Skin of body (tissue), 2 donors: ENCODE measurements around the gene TMEM219. TPM values are rescaled to one million over a fixed set of nuclear protein-coding genes. Genes with fewer than 3 reads are reported as not detected.
"Not testable (repeated sequence)": the region's sequence is repeated elsewhere in the genome, so short reads cannot be mapped to it uniquely, and the experiment has no call there.

Experiments
- DNase-seq: peaks from one replicate; lab custom pipeline; 2025; lab: John Stamatoyannopoulos, UW
- total RNA-seq: library from RNA; depleted of rRNA; stranded (reverse); fragments of >200 nt; gene quantifications from one replicate; pipeline ENCODE4 v1.2.3, GENCODE V29; 2014

The TMEM219 gene
- 30.3 TPM for total RNA-seq

GRCh38 chr16:29961479-29962343, at the start of gene TMEM219:
TMEM219 (plus strand) TSS chr16:29962079; CDS start chr16:29963144, 1,065 bp downstream.
- peak; percentile 64 for DNase-seq

- no peak for DNase-seq
Measured at GRCh38 chr16:29912087-29912486, 49.8 kb upstream of the TMEM219 start.

GRCh38 chr16:29913514-29913913, 48.4 kb upstream of the TMEM219 start:
- no peak for DNase-seq

GRCh38 chr16:29915590-29916247, 46.2 kb upstream of the TMEM219 start:
- no peak for DNase-seq

GRCh38 chr16:29916979-29917378, 44.9 kb upstream of the TMEM219 start:
- no peak for DNase-seq

- DNase-seq, result no peak
Measured at GRCh38 chr16:29920288-29921033, 41.4 kb upstream of the TMEM219 start.

GRCh38 chr16:29921034-29921385, 40.9 kb upstream of the TMEM219 start:
- no peak for DNase-seq

GRCh38 chr16:29922326-29922725, 39.6 kb upstream of the TMEM219 start:
- no peak for DNase-seq

- DNase-seq, result no peak
Measured at GRCh38 chr16:29922986-29923501, 38.8 kb upstream of the TMEM219 start.

GRCh38 chr16:29925105-29925756, 36.6 kb upstream of the TMEM219 start:
- DNase-seq, result no peak

- peak; percentile 70 for DNase-seq
Measured at GRCh38 chr16:29925781-29926710, 35.8 kb upstream of the TMEM219 start, which contains the start of gene KCTD13. KCTD13 (minus strand) TSS chr16:29926226; CDS start chr16:29926033, 193 bp downstream.

- peak; percentile 11 for DNase-seq
Measured at GRCh38 chr16:29926711-29927052, 35.2 kb upstream of the TMEM219 start.

- DNase-seq, result no peak
Measured at GRCh38 chr16:29927070-29927905, 34.6 kb upstream of the TMEM219 start.

GRCh38 chr16:29931750-29932149, 30.1 kb upstream of the TMEM219 start:
- not testable (repeated sequence) for DNase-seq

- no peak for DNase-seq
Measured at GRCh38 chr16:29940656-29941055, 21.2 kb upstream of the TMEM219 start.

GRCh38 chr16:29943846-29944799, 17.8 kb upstream of the TMEM219 start:
- peak; percentile 30 for DNase-seq

GRCh38 chr16:29947897-29948296, 14.0 kb upstream of the TMEM219 start:
- DNase-seq, result no peak
